WTC11 (cell line): ENCODE measurements around the gene UNCX.

Experiments used
- ATF3 ChIP-seq: sonication (generic); formaldehyde crosslinking; conservative IDR thresholded peaks from 2 replicates; pipeline ENCODE4 v1.8.1; 2022; ENCODE audit warnings: mild to moderate bottlenecking, missing genetic modification reagents
- CREM ChIP-seq: sonication (generic); formaldehyde crosslinking; IDR thresholded peaks from 2 replicates; pipeline ENCODE4 v1.8.1; 2022; ENCODE audit warnings: mild to moderate bottlenecking, missing genetic modification reagents, moderate library complexity
- CTCF ChIP-seq: fragments of 200-600 bp; IDR thresholded peaks from 2 replicates; pipeline ENCODE4 v1.8.0; 2022; ENCODE audit warnings: antibody characterized with exemption
- E2F5 ChIP-seq: sonication (generic); formaldehyde crosslinking; IDR thresholded peaks from 2 replicates; pipeline ENCODE4 v1.8.1; 2022; ENCODE audit warnings: mild to moderate bottlenecking, moderate library complexity, missing genetic modification reagents
- FOXJ3 ChIP-seq: sonication (generic); formaldehyde crosslinking; IDR thresholded peaks from 2 replicates; pipeline ENCODE4 v1.9.0; 2021; ENCODE audit warnings: missing genetic modification reagents, mild to moderate bottlenecking, borderline replicate concordance
- MXD4 ChIP-seq: fragments of 250-450 bp; sonication (Bioruptor Pico); IDR thresholded peaks from 2 replicates; pipeline ENCODE4 v1.8.0; 2021; ENCODE audit warnings: mild to moderate bottlenecking, moderate library complexity, borderline replicate concordance
- NFATC4 ChIP-seq: fragments of 250-450 bp; sonication (Bioruptor Pico); IDR thresholded peaks from 2 replicates; pipeline ENCODE4 v1.9.0; 2021; ENCODE audit warnings: mild to moderate bottlenecking
- TEAD4 ChIP-seq: sonication (generic); formaldehyde crosslinking; IDR thresholded peaks from 2 replicates; pipeline ENCODE4 v1.8.0; 2022; ENCODE audit warnings: mild to moderate bottlenecking, missing genetic modification reagents
- ZNF121 ChIP-seq: sonication (generic); formaldehyde crosslinking; IDR thresholded peaks from 2 replicates; pipeline ENCODE4 v1.8.0; 2023; ENCODE audit warnings: missing genetic modification reagents
- TF ChIP-seq, protein P1 (sequence below): sonication (generic); formaldehyde crosslinking; IDR thresholded peaks from 2 replicates; pipeline ENCODE4 v1.8.1; 2023; ENCODE audit warnings: mild to moderate bottlenecking, missing genetic modification reagents

GRCh38 chr7:1236831-1237701 is 4.4 kb downstream of the UNCX start:
- TF ChIP-seq FOXJ3 (CRISPR knock-in tag) (no peak), CTCF (no peak), E2F5 (CRISPR knock-in tag) (no peak), ZNF121 (CRISPR knock-in tag) (no peak), TEAD4 (CRISPR knock-in tag) (no peak), ATF3 (no peak), NFATC4 (CRISPR knock-in tag) (no peak), CREM (CRISPR knock-in tag) (no peak), MXD4 (CRISPR knock-in tag) (no peak)
- TF ChIP-seq, protein P1, sequence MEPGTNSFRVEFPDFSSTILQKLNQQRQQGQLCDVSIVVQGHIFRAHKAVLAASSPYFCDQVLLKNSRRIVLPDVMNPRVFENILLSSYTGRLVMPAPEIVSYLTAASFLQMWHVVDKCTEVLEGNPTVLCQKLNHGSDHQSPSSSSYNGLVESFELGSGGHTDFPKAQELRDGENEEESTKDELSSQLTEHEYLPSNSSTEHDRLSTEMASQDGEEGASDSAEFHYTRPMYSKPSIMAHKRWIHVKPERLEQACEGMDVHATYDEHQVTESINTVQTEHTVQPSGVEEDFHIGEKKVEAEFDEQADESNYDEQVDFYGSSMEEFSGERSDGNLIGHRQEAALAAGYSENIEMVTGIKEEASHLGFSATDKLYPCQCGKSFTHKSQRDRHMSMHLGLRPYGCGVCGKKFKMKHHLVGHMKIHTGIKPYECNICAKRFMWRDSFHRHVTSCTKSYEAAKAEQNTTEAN, result no peak
